Raji (cell line): ENCODE results near the gene SMARCAL1.
A peak's percentile ranks its signal among the peaks of the same experiment; 100 is the strongest.

ENCODE experiments used
- POLR2A ChIP-seq: IDR thresholded peaks from 2 replicates; pipeline ENCODE4 v1.6.1; 2011; ENCODE audit warnings: low read depth, low read length, control low read depth; ENCODE audit not compliant: insufficient read depth

The SMARCAL1 gene

DNA sequence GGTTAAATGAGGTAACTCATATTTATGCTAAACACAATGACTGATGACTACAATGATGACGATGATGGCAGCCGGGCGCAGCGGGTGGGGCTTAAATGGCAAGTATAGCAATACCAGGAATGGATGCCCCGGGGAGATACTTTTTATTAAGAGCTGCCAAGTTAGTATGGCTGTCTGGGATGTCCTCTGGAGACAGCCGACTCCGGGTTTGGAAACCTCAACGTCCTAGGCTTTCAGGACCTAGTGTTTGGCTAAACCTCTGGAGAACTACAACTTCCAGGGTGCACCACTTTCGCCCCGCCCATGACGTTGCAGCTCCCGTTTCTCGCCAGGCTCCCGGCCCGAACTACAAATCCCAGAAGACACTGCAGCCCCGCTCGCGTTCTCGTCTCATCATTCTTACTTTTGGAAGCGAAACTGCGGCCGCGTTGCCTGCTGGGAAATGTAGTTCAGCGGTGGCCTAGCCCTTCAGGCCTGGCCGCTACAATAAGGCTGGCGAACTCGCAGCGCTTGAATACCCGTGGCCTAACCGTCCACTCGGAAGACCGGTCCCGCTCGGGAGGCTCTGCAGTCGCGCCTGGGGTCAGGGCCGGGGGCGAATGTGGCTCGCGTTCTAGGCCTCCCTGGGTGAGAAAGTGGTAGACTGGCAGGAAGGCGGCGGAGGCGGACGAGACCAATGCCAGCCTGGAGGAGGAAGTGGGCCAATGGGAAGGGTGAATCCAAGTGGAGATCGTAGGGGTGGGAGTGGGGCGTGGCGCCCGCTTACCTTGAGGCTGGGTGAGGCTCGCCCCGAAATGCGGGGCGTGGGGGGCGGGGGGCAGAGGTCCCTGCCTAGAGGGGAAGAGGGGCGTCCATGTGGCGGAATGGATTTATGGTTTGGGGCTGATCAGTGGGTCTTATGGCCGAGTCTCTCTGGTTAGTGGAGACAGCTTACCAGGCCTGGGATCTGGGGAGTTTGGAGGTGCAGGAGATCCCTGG lies at the start of gene SMARCAL1:
Gene SMARCAL1 (plus strand): TSS at position 463 of the 978 bp plus-strand sequence. CDS start 2,221 bp downstream, outside the sequence.
- peak; percentile 72 for TF ChIP-seq POLR2A

DNA sequence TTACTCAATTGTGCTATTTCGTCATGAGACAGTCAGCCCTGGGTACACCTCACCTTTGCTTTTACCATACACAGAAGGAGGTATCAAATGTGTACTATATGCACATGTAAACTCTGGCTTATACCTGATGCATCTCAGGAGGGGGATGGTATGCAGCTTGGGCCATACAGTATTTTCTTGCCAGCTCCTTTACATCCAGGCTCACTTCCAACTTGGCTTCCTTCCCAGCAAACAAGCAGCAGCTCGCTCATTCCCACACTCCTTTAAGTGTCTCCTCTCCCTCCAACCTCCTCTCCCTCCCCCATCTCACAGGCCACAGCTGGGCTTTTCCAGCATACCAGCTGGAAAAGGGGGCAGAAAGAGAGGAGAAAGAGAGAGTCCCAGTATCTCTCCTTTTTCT lies 49.6 kb upstream of the SMARCAL1 start:
- TF ChIP-seq POLR2A, result no peak

DNA sequence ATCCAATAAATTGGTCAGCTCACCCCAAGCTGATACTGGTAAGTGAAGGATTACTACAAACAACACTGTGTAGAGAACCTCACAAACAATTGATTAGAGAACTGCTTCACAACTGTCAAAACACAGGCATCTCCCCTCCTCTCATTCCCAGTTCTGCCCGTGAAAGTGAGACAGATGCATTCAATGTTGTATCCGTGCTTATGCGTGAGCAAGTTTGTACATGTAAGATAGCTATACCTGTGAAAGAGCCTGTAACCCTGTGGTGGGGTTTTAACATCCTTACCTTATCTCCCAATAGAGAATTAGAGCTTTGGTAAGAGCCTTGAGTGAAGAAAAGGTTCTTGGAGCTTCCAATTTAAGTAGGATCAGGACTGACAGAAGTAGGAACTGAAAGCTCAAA lies 49.1 kb upstream of the SMARCAL1 start:
- TF ChIP-seq POLR2A, result no peak

DNA sequence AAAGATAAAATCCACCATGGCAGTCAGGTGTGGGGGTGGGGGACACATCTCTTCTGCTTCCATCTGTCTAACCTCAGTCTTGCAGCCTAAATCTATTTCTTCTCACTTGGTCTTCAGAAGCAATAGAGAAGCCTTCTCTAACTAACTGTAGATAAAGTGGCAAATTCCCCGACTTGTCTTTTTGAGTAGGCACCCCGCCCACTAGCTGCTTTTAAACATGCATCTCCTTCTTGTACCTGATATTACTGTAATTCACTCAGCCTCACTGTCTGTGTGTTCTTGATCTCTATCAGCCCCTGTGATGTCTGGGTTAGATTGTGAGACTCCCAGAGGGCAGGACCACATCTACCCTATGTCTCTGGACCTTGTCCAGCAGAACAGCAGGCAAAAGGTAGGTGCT lies 46.8 kb upstream of the SMARCAL1 start:
- no peak for TF ChIP-seq POLR2A

DNA sequence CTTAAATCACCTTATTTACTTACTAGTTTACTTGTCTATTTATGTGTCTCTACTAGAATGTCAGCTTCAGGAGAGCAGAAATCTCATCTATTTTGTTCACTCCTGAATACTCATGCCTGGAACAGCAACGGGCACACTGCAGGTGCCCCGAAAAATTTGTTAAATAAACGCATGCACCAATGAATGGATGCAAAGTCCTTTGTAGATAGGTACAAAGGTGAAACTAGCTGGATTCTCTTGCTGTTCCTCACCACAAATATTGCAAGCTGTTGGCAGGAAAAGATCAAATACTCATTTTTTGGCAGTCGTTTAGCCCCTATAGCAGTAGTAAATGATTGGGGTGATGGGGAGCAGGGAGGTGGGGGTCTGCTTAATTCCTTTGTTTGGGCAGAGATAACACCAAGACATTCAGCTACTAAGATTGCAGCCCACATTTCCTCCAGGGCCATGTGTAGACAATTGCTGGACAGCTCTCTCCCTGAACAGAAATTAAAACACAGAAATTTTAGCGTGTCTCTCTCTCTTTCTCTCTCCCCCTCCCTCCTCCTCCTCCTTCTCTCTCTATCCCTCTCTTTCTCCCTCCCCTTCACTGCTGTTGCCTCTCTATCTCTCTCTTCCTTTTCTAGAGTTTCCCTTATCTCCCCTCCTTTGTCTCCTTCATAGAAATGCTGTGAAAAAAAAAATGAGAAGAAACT lies 45.4 kb upstream of the SMARCAL1 start:
- TF ChIP-seq POLR2A, result no peak

DNA sequence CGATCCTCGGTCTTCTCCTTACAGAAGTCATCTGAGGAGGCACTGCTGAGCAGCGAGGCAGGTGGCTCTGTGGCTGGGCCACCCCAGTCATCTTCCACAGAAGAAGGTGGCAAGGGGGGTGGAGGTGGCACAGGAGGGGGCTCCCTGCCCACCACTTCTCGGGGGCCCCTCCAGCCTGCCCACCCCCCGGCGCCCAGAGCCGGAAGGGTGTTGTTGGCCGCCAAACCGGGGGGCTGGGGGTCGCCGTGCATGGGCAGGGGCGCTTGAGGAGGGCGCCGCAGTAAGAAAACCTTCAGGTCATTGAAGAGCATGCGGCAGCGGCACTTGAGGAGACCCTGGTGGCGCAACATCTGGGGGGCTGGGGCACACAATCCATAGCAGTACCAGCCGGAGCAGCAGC lies 42.5 kb upstream of the SMARCAL1 start:
- TF ChIP-seq POLR2A, result no peak

DNA sequence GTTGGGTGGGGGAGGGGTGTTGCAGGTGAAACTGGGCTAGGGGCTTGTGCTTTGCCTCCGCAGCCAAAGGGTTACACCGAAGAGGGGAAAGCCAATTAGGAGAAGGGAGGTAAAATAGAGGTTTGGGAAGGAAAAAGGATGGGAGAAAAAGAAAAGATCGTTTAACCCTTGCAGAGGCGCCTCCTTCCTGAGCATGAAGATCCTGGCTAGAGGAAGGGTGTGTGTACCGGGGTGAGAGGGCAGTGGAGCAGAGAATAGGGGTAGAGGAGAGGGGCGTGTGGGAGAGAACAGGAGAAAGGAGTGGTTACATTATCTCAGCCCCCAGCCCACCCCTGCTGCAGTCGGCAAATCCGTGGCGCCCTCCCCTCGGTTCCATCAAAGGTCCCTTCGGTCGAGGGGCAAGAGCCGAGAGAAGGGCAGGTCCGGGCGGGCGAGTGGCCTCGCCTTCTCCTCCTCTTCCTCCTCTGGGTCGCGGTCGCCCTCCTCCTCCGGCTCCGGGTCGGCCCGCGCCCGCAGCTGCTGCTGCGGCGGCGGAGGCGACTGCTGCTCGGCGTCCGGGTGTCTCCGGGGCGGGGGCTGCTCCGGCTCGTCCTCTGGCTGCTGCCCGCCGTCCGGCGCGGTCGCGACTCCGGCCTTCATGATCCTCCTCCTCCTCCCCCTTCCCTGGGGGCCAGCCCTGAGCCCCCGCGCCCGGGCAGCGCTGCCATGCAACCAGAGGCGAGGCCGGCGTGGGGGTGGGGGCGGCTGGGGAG lies 41.1 kb upstream of the SMARCAL1 start:
- TF ChIP-seq POLR2A, result no peak

DNA sequence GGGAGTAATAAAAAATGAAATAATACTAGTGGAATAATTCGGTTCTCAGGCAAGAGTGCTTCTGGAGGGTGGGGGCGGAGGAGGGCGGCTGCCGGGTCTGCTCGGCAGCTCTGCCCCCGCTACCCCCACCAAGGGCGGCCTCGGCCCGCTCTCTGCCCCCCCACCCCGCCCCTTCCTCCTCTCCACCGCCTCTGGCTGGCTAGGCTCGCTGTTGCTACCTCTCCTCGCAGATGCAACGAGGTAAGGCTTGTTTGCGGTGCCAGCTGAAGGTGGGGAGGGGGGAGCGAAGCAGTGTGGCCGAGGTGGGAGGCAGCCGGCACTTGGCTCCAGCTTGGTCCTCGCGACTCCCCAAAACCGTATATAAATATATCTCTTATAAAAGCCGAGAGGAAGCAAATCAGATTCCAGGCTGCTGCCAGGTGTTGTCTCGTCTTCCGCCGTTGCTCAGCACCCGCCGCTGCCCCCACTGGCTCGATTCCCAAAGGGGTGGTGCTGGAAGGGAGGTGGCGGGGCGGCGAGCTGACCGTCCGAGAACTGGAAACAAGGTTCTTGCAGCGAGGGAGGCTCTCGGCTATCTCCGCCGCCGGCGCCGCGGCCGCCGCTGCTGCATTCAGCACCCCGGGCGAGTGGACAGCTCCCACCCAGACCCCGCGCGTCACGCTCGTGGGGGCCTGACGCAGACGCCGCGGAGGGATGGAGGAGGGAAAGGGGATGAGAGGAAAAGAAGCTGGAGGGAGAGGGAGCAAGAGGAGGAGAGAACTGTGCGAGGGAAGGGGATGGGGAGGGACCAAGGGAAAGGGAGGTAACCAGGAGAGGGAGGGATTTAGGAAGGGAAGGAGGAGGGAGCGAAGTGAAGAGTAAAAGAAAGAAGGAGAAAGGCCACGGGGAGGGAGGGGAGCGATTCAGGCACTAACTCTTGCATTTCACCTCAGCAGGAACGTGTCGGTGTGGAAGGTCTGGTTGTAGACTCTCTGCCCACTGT lies 40.3 kb upstream of the SMARCAL1 start, which contains the start of gene MARCHF4:
Gene MARCHF4 (minus strand): TSS at position 763 of the 982 bp plus-strand sequence. CDS start 2,223 bp downstream, outside the sequence.
- no peak for TF ChIP-seq POLR2A

DNA sequence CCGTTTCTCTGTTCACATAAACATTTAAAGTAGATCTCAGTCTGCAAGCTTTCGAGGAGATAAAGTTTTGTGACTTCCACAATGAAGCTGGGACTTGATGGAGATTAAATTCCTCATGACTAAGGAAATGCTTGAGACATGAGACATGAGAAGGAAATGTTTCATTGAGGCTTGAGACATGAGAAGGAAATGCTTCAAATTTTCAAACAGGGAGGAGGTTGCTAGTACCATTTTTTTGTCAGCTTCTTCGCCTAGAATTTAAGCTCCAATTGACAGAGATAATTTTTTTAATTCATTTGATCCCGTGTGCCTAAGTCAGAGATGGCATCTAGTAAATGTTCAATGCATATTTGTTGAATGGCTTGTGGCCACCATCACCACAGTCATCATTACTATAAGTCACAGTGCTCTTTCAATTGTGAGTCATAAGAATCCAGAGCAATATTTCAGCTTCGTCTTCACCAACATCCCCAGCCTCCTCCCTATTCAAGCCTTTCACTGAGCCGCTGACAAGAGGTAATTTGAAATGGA lies 39.5 kb upstream of the SMARCAL1 start:
- TF ChIP-seq POLR2A, result no peak

DNA sequence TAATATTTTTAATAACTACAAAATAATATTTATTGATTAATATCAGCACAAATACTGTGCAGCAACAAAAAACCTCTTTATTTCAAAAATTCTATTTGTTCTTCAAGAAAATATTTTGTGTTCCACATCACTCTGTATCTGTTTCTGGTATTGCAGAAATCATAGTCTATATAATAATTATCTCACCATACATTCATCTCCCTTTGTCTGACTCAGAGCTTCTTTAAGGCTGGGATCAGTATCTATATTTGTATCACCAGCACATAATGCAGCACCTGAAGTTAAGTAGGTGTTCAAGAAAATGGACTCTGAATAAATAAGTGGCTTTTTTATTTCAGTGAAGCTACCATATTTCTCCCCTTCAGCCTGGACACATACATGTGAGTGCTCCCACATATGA lies 38.4 kb upstream of the SMARCAL1 start:
- TF ChIP-seq POLR2A, result no peak

DNA sequence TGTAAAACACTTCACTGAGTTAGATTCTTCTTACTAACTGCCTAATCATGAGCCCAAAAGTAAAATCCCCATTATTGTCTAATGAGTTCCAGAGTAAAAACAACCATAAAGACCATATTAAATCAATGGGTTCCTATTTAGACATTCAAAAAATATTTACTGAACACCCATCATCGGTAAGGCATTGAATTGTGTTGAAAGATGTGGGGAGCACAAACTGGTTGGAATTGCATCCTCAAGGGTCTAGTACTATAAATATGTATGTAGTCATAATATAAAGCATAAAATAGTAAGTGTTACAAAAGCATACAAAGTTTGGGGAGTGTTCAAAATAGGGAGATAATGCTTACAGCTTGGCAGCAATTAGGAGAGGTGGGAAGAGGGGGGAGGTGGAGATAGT lies 37.0 kb upstream of the SMARCAL1 start:
- no peak for TF ChIP-seq POLR2A

DNA sequence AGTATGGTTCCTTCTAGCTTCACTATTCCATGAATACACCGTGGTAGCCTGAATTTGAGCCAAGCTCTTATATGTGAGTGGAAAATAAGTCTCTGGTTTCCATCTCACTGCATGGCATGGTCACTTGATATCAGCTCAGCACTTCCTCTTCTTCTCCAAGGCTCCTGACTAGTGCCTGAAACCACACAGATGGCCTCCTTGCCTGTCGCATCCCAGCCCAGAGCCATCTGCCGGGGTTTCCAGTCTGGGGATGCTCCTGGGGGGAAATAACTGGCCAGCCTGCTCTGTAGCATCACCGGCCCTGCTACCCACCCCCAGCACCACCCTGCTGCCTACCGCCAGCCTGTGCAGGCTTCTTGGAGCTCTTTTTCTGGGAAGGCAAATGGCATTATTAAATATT lies 32.3 kb upstream of the SMARCAL1 start:
- TF ChIP-seq POLR2A, result no peak

DNA sequence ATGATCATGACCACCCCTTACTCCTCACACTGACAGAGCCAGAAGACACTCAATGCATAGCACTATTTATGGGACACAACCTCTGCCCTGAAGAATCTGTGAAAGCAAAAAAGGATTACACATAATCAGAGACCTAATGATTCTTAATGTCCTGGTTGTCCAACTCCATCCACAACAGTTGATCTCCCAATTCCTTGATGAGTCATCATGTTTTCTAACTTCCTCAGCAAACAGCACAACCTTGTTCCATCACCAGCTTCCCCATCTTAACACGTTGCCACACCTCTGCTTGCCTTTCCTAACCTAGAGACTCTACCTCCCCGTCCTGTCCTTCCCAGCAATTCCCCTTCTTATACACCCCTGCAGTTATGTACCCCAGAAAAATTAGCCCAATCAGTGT lies 26.8 kb upstream of the SMARCAL1 start:
- TF ChIP-seq POLR2A, result no peak

DNA sequence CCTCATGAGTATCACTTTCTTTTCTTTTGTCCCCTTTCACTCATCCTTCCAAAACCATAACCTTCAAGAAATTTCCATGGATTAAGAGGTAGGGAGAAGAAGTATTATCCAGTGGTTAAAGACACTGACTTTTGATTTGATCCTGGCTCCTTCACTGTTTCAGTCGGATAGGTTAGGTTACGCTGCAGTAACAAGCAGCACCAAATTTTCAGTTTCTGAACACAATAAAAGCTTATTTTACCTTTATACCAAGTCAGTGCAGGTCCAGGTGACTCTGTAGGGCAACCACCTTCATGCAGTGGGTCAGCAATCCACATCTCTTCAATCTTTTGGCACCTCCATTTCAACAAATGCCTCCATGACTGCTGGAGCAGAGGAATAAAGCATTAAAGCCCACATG lies 25.0 kb upstream of the SMARCAL1 start:
- TF ChIP-seq POLR2A, result no peak
